NOMO-1 treated with DMSO at 0.1 percent for 48 hours (cell line): ENCODE data around the gene PPARA.

Experiments used
- DNase-seq: peaks from one replicate; lab custom pipeline; 2025; ENCODE audit not compliant: unreplicated experiment; lab: John Stamatoyannopoulos, UW

PPARA gene

GRCh38 chr22:46290121-46290842 lies 140.0 kb downstream of the PPARA start:
- DNase-seq: no peak

GRCh38 chr22:46290843-46291785 lies 140.8 kb downstream of the PPARA start:
- no peak for DNase-seq

DNA sequence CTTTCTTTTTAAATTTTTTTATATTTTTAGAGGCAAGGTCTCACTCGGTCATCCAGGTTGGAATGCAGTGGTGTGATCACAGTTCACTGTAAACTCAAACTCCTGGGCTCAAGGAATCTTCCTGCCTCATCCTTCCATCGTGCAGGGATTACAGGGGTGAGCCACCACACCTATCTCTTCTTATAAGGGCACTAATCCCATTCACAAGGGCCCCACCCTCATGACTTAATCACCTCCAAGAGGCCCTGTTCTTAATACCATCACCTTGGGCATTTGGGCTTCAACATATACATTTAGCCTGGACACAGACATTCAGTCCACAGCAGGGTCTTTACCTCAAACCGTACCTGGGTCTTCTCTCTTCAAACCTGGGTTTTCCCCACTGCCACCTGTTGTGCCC lies 141.8 kb downstream of the PPARA start:
- no peak for DNase-seq

DNA sequence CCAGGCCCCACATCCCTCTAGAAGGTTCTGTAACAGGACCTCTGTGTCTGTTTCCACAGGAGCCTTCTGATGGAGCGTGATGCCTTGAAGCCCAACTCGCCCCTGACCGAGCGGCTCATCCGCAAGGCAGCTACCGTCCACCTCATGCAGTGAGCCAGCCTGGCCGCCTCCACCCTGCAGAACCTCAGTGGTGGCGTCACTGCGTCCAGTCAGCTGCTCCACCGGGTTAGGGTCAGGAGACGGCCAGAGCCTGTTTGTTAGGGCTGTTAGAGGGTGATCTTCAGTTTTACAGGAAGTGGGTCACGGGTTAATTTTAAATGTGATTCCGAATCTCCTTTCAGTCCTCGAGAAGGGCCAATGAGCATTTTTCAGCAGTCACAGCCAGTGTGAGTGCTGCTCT lies 142.4 kb downstream of the PPARA start:
- no peak for DNase-seq
